Stomach (tissue), 4 donors: ENCODE data around the gene TKTL1.

Experiments
- POLR2AphosphoS5 ChIP-seq, 3 donors: sonication (generic); formaldehyde crosslinking; IDR thresholded peaks; one replicate each; pipeline ENCODE4 v1.6.1; 2016; ENCODE audit warnings: antibody characterized with exemption in 3 of 3
- TF ChIP-seq, protein P1 (sequence below), 7 experiments: fragments of 450-650 bp in 4 of 7; fragments of 200-600 bp in 3 of 7; sonication (generic) in 3 of 7; IDR thresholded peaks; one replicate each; pipeline ENCODE4 v1.5.1; 2016 to 2019; ENCODE audit warnings: antibody characterized with exemption in 7 of 7, control low read depth in 2 of 7, mild to moderate bottlenecking in 1 of 7

DNA sequence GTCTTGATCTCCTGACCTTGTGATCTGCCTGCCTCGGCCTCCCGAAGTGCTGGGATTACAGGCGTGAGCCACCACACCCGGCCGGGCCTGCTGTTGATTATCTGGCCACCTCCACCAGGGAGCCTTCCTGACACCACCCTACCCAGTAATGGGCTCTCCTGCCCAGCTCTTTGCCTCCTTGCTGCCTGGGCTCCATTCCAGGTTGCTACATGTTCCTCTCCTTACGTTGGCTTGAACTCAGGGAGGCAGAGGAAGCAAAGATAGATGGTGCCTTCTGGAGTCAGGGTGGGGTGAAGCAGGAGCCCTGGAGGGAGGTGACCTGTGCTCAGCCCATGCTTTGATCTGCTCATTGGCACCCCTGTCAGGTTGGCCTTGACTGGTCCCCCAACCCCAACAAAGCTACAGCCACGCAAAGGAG, 52.5 kb downstream of the TKTL1 start:
- TF ChIP-seq, protein P1, sequence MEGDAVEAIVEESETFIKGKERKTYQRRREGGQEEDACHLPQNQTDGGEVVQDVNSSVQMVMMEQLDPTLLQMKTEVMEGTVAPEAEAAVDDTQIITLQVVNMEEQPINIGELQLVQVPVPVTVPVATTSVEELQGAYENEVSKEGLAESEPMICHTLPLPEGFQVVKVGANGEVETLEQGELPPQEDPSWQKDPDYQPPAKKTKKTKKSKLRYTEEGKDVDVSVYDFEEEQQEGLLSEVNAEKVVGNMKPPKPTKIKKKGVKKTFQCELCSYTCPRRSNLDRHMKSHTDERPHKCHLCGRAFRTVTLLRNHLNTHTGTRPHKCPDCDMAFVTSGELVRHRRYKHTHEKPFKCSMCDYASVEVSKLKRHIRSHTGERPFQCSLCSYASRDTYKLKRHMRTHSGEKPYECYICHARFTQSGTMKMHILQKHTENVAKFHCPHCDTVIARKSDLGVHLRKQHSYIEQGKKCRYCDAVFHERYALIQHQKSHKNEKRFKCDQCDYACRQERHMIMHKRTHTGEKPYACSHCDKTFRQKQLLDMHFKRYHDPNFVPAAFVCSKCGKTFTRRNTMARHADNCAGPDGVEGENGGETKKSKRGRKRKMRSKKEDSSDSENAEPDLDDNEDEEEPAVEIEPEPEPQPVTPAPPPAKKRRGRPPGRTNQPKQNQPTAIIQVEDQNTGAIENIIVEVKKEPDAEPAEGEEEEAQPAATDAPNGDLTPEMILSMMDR (IDR thresholded peaks at IDR 0.05), result no peak
- no peak for TF ChIP-seq POLR2AphosphoS5 (IDR thresholded peaks at IDR 0.05)
